ENCODE measurements around the gene R3HCC1L. TPM values are rescaled to one million over a fixed set of nuclear protein-coding genes. Genes with fewer than 3 reads are reported as not detected.
"Not testable (repeated sequence)": the region's sequence is repeated elsewhere in the genome, so short reads cannot be mapped to it uniquely, and the experiment has no call there.

Gene R3HCC1L
- total RNA-seq, 8 experiments from 2014 or later, result 13.7 to 22.7 (median 20.0) TPM

- no peak overlapping the region for H3K27ac ChIP-seq
- in situ Hi-C loops (cut with MboI; ENCODE audit: low pct_unique_long_range_greater_than_20kb in 2 of 9, low sequenced_read_pairs in 9 of 9, unreplicated experiment in 9 of 9), result loop anchor here in 1 of 9 experiments (25.0 kb wide), 1 partner anchor 161 kb away; no protein-coding TSS in a partner anchor
- 67 to 100% (median 100%) methylated on average over 1 of the region's 1 CpG; no CpG with 5 or more reads in 4 of the 10 experiments for whole genome bisulfite sequencing, 10 experiments
- H3K4me3 ChIP-seq, result no peak overlapping the region
- H3K4me1 ChIP-seq (replicated peaks in 1 of 2), result no peaks in the 10 kb centered on the region
- no peak for ATAC-seq (replicated peaks in 6 of 8)
Observed at GRCh38 chr10:98226508-98227144, 92.2 kb downstream of the R3HCC1L start.

- H3K27ac ChIP-seq; H3K4me1 ChIP-seq (replicated peaks in 1 of 2); H3K4me3 ChIP-seq; ATAC-seq (replicated peaks in 6 of 8): not testable (repeated sequence)
- in situ Hi-C loops (cut with MboI; ENCODE audit: low pct_unique_long_range_greater_than_20kb in 2 of 9, low sequenced_read_pairs in 9 of 9, unreplicated experiment in 9 of 9), result loop anchor here in 1 of 9 experiments (25.0 kb wide), 1 partner anchor 160 kb away; no protein-coding TSS in a partner anchor
- 100% methylated on average over 2 of the region's 3 CpGs; no CpG with 5 or more reads in 9 of the 10 experiments for WGBS, 10 experiments
Observed at GRCh38 chr10:98227713-98228112, 93.3 kb downstream of the R3HCC1L start.

- in situ Hi-C loops (cut with MboI; ENCODE audit: low pct_unique_long_range_greater_than_20kb in 2 of 9, low sequenced_read_pairs in 9 of 9, unreplicated experiment in 9 of 9), result loop anchor here in 1 of 9 experiments (25.0 kb wide), 1 partner anchor 159 kb away; no protein-coding TSS in a partner anchor
- H3K4me3 ChIP-seq; H3K27ac ChIP-seq; H3K4me1 ChIP-seq (replicated peaks in 1 of 2); ATAC-seq (replicated peaks in 6 of 8): not testable (repeated sequence)
- 100% methylated on average over 1 of the region's 1 CpG; no CpG with 5 or more reads in 8 of the 10 experiments for WGBS, 10 experiments
Observed at GRCh38 chr10:98228266-98228665, 93.8 kb downstream of the R3HCC1L start.

GRCh38 chr10:98231417-98231816 lies 97.0 kb downstream of the R3HCC1L start:
- in situ Hi-C loops (cut with MboI; ENCODE audit: low pct_unique_long_range_greater_than_20kb in 2 of 9, low sequenced_read_pairs in 9 of 9, unreplicated experiment in 9 of 9), result loop anchor here in 1 of 9 experiments (25.0 kb wide), 1 partner anchor 156 kb away; no protein-coding TSS in a partner anchor
- no peak for ATAC-seq (replicated peaks in 6 of 8)
- WGBS, 10 experiments, result 88 to 100% (median 96%) methylated on average over 1 to 4 of the region's 4 CpGs
- Histone ChIP-seq H3K4me3 (no peak overlapping the region), H3K4me1 (replicated peaks in 1 of 2) (no peaks in the 10 kb centered on the region), H3K27ac (no peak overlapping the region)

- 0 to 98% (median 84%) methylated on average over 1 to 5 of the region's 5 CpGs; no CpG with 5 or more reads in 2 of the 10 experiments for WGBS, 10 experiments
- no peak overlapping the region for H3K27ac ChIP-seq
- H3K4me1 ChIP-seq (replicated peaks in 1 of 2), result no peaks in the 10 kb centered on the region
- in situ Hi-C loops (cut with MboI; ENCODE audit: low pct_unique_long_range_greater_than_20kb in 2 of 9, low sequenced_read_pairs in 9 of 9, unreplicated experiment in 9 of 9), result loop anchor here in 1 of 9 experiments (25.0 kb wide), 1 partner anchor 151 kb away; no protein-coding TSS in a partner anchor
- ATAC-seq (replicated peaks in 6 of 8), result no peak
- H3K4me3 ChIP-seq, result no peak overlapping the region
Observed at GRCh38 chr10:98235846-98236245, 101.4 kb downstream of the R3HCC1L start.

GRCh38 chr10:98236862-98237261 lies 102.4 kb downstream of the R3HCC1L start:
- Histone ChIP-seq H3K4me3 (no peak overlapping the region), H3K27ac (no peak overlapping the region), H3K4me1 (replicated peaks in 1 of 2) (no peaks in the 10 kb centered on the region)
- 65 to 100% (median 92%) methylated on average over 1 to 5 of the region's 5 CpGs for WGBS, 10 experiments
- no peak for ATAC-seq (replicated peaks in 6 of 8)
- in situ Hi-C loops (cut with MboI; ENCODE audit: low pct_unique_long_range_greater_than_20kb in 2 of 9, low sequenced_read_pairs in 9 of 9, unreplicated experiment in 9 of 9), result loop anchor here in 1 of 9 experiments (25.0 kb wide), 1 partner anchor 150 kb away; no protein-coding TSS in a partner anchor

GRCh38 chr10:98238391-98238790 lies 103.9 kb downstream of the R3HCC1L start:
- 80 to 100% (median 100%) methylated on average over 1 of the region's 1 CpG; no CpG with 5 or more reads in 3 of the 10 experiments for WGBS, 10 experiments
- Histone ChIP-seq H3K4me1 (replicated peaks in 1 of 2) (no peaks in the 10 kb centered on the region), H3K27ac (no peak overlapping the region), H3K4me3 (no peak overlapping the region)
- in situ Hi-C loops (cut with MboI; ENCODE audit: low pct_unique_long_range_greater_than_20kb in 2 of 9, low sequenced_read_pairs in 9 of 9, unreplicated experiment in 9 of 9), result loop anchor here in 1 of 9 experiments (25.0 kb wide), 1 partner anchor 149 kb away; no protein-coding TSS in a partner anchor
- no peak for ATAC-seq (replicated peaks in 6 of 8)

- in situ Hi-C loops (cut with MboI; ENCODE audit: low pct_unique_long_range_greater_than_20kb in 2 of 9, low sequenced_read_pairs in 9 of 9, unreplicated experiment in 9 of 9), result loop anchor here in 2 of 9 experiments (10.0 to 25.0 kb wide), 2 partner anchors 64 to 147 kb away; no protein-coding TSS in a partner anchor
- no peak for ATAC-seq (replicated peaks in 6 of 8)
- H3K4me1 ChIP-seq (replicated peaks in 1 of 2), result no peaks in the 10 kb centered on the region
- no peak overlapping the region for H3K4me3 ChIP-seq
- no peak overlapping the region for H3K27ac ChIP-seq
- 72 to 100% (median 88%) methylated on average over 1 to 3 of the region's 3 CpGs for WGBS, 10 experiments
Observed at GRCh38 chr10:98240524-98240923, 106.1 kb downstream of the R3HCC1L start.

- Histone ChIP-seq H3K4me1 (replicated peaks in 1 of 2) (peaks cover 15 to 17% of the 10 kb centered on the region in 2 donors), H3K27ac (no peak overlapping the region), H3K4me3 (no peak overlapping the region)
- 71 to 100% (median 100%) methylated on average over 1 of the region's 1 CpG; no CpG with 5 or more reads in 5 of the 10 experiments for WGBS, 10 experiments
- peak in 4 of 8 experiments; percentile 22 to 49 (median 30) for ATAC-seq (replicated peaks in 6 of 8)
- in situ Hi-C loops (cut with MboI; ENCODE audit: low pct_unique_long_range_greater_than_20kb in 2 of 9, low sequenced_read_pairs in 9 of 9, unreplicated experiment in 9 of 9), result loop anchor here in 2 of 9 experiments (10.0 to 25.0 kb wide), 2 partner anchors 62 to 144 kb away; no protein-coding TSS in a partner anchor
Observed at GRCh38 chr10:98242823-98243222, 108.4 kb downstream of the R3HCC1L start.

GRCh38 chr10:98244141-98244540 lies 109.7 kb downstream of the R3HCC1L start:
- in situ Hi-C loops (cut with MboI; ENCODE audit: low pct_unique_long_range_greater_than_20kb in 2 of 9, low sequenced_read_pairs in 9 of 9, unreplicated experiment in 9 of 9), result loop anchor here in 2 of 9 experiments (10.0 to 25.0 kb wide), 2 partner anchors 61 to 143 kb away; no protein-coding TSS in a partner anchor
- H3K4me3 ChIP-seq, result no peak overlapping the region
- 48 to 91% (median 85%) methylated on average over 2 to 5 of the region's 5 CpGs; no CpG with 5 or more reads in 3 of the 10 experiments for WGBS, 10 experiments
- ATAC-seq (replicated peaks in 6 of 8), result no peak
- H3K27ac ChIP-seq, result no peak overlapping the region
- H3K4me1 ChIP-seq (replicated peaks in 1 of 2), result peaks cover 19% of the 10 kb centered on the region in 2 donors

- Histone ChIP-seq H3K4me3 (no peak overlapping the region), H3K27ac (no peak overlapping the region), H3K4me1 (replicated peaks in 1 of 2) (peaks cover 23% of the 10 kb centered on the region in 2 donors)
- in situ Hi-C loops (cut with MboI; ENCODE audit: low pct_unique_long_range_greater_than_20kb in 2 of 9, low sequenced_read_pairs in 9 of 9, unreplicated experiment in 9 of 9), result loop anchor here in 2 of 9 experiments (10.0 to 25.0 kb wide), 2 partner anchors 60 to 143 kb away; no protein-coding TSS in a partner anchor
- no peak for ATAC-seq (replicated peaks in 6 of 8)
- 40 to 100% (median 87%) methylated on average over 1 to 2 of the region's 2 CpGs; no CpG with 5 or more reads in 4 of the 10 experiments for WGBS, 10 experiments
Observed at GRCh38 chr10:98244586-98244985, 110.1 kb downstream of the R3HCC1L start.

- H3K27ac ChIP-seq, result peak overlapping the region in 1 of 2 donors; percentile 57
- in situ Hi-C loops (cut with MboI; ENCODE audit: low pct_unique_long_range_greater_than_20kb in 2 of 9, low sequenced_read_pairs in 9 of 9, unreplicated experiment in 9 of 9), result loop anchor here in 2 of 9 experiments (10.0 to 25.0 kb wide), 2 partner anchors 58 to 140 kb away; no protein-coding TSS in a partner anchor
- peak; percentile 5 to 98 (median 88) for ATAC-seq (replicated peaks in 6 of 8)
- WGBS, 10 experiments, result 37 to 68% (median 50%) methylated on average over 1 to 6 of the region's 6 CpGs; no CpG with 5 or more reads in 3 of the 10 experiments
- H3K4me3 ChIP-seq, result no peak overlapping the region
- H3K4me1 ChIP-seq (replicated peaks in 1 of 2), result peaks cover 24 to 26% of the 10 kb centered on the region in 2 donors
Observed at GRCh38 chr10:98246911-98247805, 112.7 kb downstream of the R3HCC1L start.

All from motor neuron (in vitro differentiated cells).